ENCODE data around the gene CNTNAP2. TPM values are rescaled to one million over a fixed set of nuclear protein-coding genes. Genes with fewer than 3 reads are reported as not detected.
"Not testable (repeated sequence)": the region's sequence is repeated elsewhere in the genome, so short reads cannot be mapped to it uniquely, and the experiment has no call there.

The CNTNAP2 gene
- total RNA-seq, 1 donor from 2014 or later: 1.2 TPM

DNA sequence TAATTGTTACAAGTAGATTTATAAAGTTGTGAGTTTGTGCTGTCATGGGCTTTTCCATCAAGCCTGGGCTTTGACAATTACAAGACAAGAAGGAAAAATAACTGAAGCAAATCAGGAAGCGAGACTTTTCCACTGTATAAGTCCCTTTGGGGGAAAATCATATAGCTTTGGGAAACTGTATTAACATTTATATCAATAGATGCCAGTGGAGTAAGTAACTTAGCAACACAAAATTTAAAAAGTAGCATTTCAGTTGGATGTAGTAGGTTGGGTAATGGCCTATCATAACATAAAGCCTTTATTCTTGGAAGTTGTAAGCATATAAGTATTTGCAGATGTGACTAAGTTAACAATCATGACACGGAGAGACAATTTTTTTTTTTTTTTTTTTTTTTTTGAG is 931.1 kb downstream of the CNTNAP2 start:
- no peak for ATAC-seq

DNA sequence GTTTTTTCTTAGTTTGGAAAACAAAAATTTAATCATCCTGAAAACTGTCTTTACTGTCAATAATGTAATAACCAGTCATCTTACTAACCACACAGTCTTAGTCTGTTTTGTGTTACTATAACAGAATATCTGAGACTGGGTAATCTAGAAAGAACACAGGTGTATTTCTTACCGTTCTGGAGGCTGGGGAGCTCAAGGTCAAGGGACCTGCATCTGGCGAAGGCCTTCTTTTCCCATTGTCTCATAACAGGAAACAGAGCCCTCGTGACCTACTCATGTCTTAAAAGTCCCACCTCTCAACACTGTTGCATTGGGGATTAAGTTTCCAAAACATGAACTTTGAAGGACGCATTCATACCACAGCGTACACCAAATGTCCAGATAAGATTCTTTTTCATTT is 932.3 kb downstream of the CNTNAP2 start:
- ATAC-seq: no peak

GRCh38 chr7:147052818-147053217 is 936.2 kb downstream of the CNTNAP2 start:
- ATAC-seq: no peak

GRCh38 chr7:147053746-147054145 is 937.1 kb downstream of the CNTNAP2 start:
- ATAC-seq: no peak

DNA sequence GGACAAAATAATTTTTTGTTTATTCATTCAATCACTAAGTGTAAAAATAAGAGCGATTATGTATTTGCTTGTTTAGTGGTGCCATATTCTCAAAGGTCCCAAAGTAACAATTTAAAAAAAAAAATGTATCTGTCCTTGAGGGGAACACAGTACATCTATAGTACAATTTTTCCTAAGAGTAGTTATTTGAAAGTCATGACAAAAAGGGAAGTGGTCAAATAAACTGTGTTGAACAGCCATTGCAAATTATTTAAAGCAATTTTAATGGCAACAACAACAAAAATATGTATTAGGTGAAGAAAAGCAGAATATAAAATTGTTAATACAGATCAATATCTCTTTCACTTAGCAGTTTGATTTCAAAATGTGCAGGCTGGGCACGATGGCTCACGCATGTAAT is 943.5 kb downstream of the CNTNAP2 start:
- ATAC-seq: no peak

GRCh38 chr7:147062897-147063296 is 946.3 kb downstream of the CNTNAP2 start:
- no peak for ATAC-seq

DNA sequence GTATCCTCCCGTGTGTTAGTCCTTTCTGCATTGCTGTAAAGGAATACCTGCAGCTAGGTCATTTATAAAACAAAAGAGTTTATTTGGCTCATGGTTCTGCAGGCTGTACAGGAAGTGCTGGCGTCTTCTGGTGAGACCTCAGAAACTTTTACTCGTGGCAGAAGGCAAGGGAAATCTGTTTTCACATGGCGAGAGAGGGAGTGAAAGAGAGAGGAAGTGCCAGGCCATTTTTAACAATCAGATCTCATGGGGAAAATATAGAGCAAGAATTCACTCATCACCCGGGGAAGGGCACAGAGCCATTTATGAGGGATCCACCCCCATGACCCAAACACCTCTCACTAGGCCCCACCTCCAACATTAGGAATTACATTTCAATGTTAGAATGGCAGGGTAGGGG is 952.2 kb downstream of the CNTNAP2 start:
- ATAC-seq: no peak

GRCh38 chr7:147069771-147070170 is 953.2 kb downstream of the CNTNAP2 start:
- ATAC-seq: no peak

GRCh38 chr7:147070886-147071285 is 954.3 kb downstream of the CNTNAP2 start:
- ATAC-seq: no peak

- ATAC-seq: no peak
These were observed 954.9 kb downstream of the CNTNAP2 start for GRCh38 chr7:147071536-147071935.

DNA sequence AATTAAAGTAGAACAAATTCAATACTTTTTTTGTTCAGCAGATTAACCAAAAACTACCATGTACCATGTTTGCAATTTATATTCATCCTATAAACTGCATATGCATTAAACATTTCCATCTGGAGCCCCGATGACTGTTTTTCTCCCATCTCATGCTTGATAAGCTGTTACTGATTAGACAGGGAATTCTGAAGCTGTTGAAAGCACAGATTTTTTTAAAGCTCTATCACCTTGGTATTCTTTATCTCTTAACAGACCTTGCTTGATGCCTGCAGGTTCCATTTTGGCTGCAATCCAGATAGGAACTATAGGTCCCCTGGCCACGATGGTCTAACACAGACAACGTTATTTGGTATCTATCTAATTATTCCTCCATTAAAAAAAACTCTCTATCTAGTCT is 961.7 kb downstream of the CNTNAP2 start:
- no peak for ATAC-seq

GRCh38 chr7:147079083-147079482 is 962.5 kb downstream of the CNTNAP2 start:
- ATAC-seq: no peak

GRCh38 chr7:147079921-147080420 is 963.4 kb downstream of the CNTNAP2 start:
- no peak for ATAC-seq

- no peak for ATAC-seq
These were observed 964.5 kb downstream of the CNTNAP2 start for GRCh38 chr7:147081117-147081516.

GRCh38 chr7:147089051-147089461 is 972.5 kb downstream of the CNTNAP2 start:
- no peak for ATAC-seq

GRCh38 chr7:147089608-147090007 is 973.0 kb downstream of the CNTNAP2 start:
- no peak for ATAC-seq

DNA sequence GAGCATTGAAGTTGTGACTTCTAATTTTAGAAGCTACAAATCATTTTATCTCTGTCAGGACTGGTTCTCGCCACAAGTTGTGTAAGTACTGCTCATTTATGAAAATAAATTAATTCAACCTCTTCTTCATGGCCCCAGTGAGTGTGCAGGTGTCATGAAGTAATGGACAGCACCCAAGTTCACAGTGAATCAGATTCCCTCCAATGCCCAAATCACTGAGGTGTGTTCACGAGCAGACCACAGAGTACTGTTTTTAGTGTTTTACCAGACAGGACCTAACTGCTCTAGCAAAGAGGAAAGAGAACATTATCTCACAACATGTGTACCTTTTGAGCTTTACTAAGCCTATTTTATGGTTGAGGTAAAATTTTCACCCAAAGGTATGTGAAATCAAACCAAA is 980.0 kb downstream of the CNTNAP2 start:
- no peak for ATAC-seq

GRCh38 chr7:147103224-147103623 is 986.6 kb downstream of the CNTNAP2 start:
- no peak for ATAC-seq

GRCh38 chr7:147106746-147107145 is 990.1 kb downstream of the CNTNAP2 start:
- ATAC-seq: no peak

GRCh38 chr7:147114525-147114924 is 997.9 kb downstream of the CNTNAP2 start:
- not testable (repeated sequence) for ATAC-seq

- ATAC-seq: no peak
These were observed 1019.8 kb downstream of the CNTNAP2 start for GRCh38 chr7:147136352-147136751.

- no peak for ATAC-seq
These were observed 1028.6 kb downstream of the CNTNAP2 start for GRCh38 chr7:147145194-147145593.

GRCh38 chr7:147146169-147146568 is 1029.6 kb downstream of the CNTNAP2 start:
- no peak for ATAC-seq

DNA sequence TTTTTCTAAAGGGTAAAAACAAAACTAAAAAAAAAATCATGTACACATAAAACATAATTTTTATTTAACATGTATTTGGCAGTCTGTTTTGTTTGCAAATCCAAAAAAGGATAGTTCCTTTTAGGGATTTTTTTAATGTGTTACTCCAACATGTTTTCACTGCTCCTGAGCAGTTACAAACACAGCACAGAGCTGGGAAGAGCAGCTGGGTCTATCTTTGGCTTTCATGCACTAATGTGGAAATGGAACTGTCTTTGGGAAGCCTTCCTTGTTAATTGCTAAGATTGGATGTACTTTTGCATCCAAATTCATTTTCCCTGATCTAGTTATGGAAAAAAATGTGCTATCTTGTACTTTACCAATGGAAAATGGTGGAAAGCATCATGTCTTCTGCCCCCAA is 1035.1 kb downstream of the CNTNAP2 start:
- ATAC-seq: no peak

- no peak for ATAC-seq
These were observed 1037.0 kb downstream of the CNTNAP2 start for GRCh38 chr7:147153571-147153970.

GRCh38 chr7:147161405-147161804 is 1044.8 kb downstream of the CNTNAP2 start:
- ATAC-seq: no peak
